Measurements from ENCODE around the gene FBXO15. TPM values are rescaled to one million over a fixed set of nuclear protein-coding genes. Genes with fewer than 3 reads are reported as not detected.

The FBXO15 gene
- total and polyA plus RNA-seq, 2 donors (not counting 3 experiments of a cell fraction or from before 2014, with no cell fraction given) = not detected

GRCh38 chr18:74065366-74065765 lies 82.3 kb downstream of the FBXO15 start:
- dilution Hi-C loops (cut with MboI; ENCODE audit: extremely low pct_ligation_motif_present, low sequenced_read_pairs) (no loop called here), intact Hi-C loops (cut with micrococcal nuclease) (no loop called here)
- Histone ChIP-seq H3K9me1 (replicated peaks; ENCODE audit: control insufficient read depth, extremely low read depth, insufficient read depth, low read length) (no peaks in the 10 kb centered on the region), H3K79me2 (ENCODE audit: control insufficient read depth, insufficient read depth, low read length) (no peaks in the 10 kb centered on the region), H3K27ac (ENCODE audit: insufficient read depth, low read depth, low read length) (no peak overlapping the region), H3K4me2 (ENCODE audit: insufficient read depth, low read length) (no peak overlapping the region), H3K4me1 (ENCODE audit: control insufficient read depth, extremely low read depth, insufficient read depth, low read length) (no peaks in the 10 kb centered on the region), H3K36me3 (ENCODE audit: control insufficient read depth in 2 of 2, extremely low read depth in 1 of 2, insufficient read depth in 2 of 2, low read length in 2 of 2) (no peaks in the 10 kb centered on the region), H3K27me3 (ENCODE audit: control insufficient read depth in 2 of 2, insufficient read depth in 2 of 2, low read length in 2 of 2) (no peaks in the 10 kb centered on the region), H4K20me1 (replicated peaks; ENCODE audit: control insufficient read depth, extremely low read depth, insufficient read depth, low read length) (no peaks in the 10 kb centered on the region), H2AFZ (ENCODE audit: low read depth, low read length) (no peak overlapping the region), H3K4me3 (replicated peaks in 1 of 3; ENCODE audit: insufficient read depth in 1 of 3, low read depth in 1 of 3, low read length in 3 of 3) (no peak overlapping the region), H3K9ac (replicated peaks; ENCODE audit: extremely low read depth, insufficient read depth, low read length) (no peak overlapping the region), H3K9me3 (replicated peaks; ENCODE audit: control insufficient read depth, insufficient read depth, low read length) (peaks cover 4% of the 10 kb centered on the region)
- DNase-seq (ENCODE audit: low read depth, low spot score) = no peak
- no peak for FAIRE-seq
- TF ChIP-seq MYC (IDR thresholded peaks at IDR 0.05; ENCODE audit: low read depth, low read length) (no peak), EZH2 (IDR thresholded peaks at IDR 0.05; ENCODE audit: borderline replicate concordance, low read depth, low read length, severe bottlenecking) (no peak), JUN (IDR thresholded peaks at IDR 0.05; ENCODE audit: borderline replicate concordance, insufficient read depth, insufficient read length, low read depth) (no peak), FOS (IDR thresholded peaks at IDR 0.05; ENCODE audit: borderline replicate concordance, insufficient read depth, low read length) (no peak), GATA2 (IDR thresholded peaks at IDR 0.05; ENCODE audit: insufficient read depth, insufficient read length, low read depth, low read length) (no peak), CTCF (IDR thresholded peaks at IDR 0.05; ENCODE audit: extremely low read depth in 1 of 2, insufficient read depth in 1 of 2, low read depth in 1 of 2, low read length in 2 of 2) (no peak), POLR2AphosphoS5 (IDR thresholded peaks at IDR 0.05; ENCODE audit: insufficient read depth, low read depth, low read length) (no peak), POLR2A (IDR thresholded peaks at IDR 0.05; ENCODE audit: low read depth, low read length) (no peak)
- TF ChIP-seq, protein P1, sequence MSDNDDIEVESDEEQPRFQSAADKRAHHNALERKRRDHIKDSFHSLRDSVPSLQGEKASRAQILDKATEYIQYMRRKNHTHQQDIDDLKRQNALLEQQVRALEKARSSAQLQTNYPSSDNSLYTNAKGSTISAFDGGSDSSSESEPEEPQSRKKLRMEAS (IDR thresholded peaks at IDR 0.05; ENCODE audit: insufficient read depth, insufficient read length) = no peak
- BruUV-seq (replicated peaks) = no TSS peak
- ChIA-PET CTCF (no interaction called here), POLR2A (no interaction called here)
